ENCODE results near the gene OMA1.
"Not testable (repeated sequence)": the region's sequence is repeated elsewhere in the genome, so short reads cannot be mapped to it uniquely, and the experiment has no call there.

OMA1 gene

GRCh38 chr1:58546520-58547308 is at the start of gene OMA1:
TSS of gene OMA1 (minus strand) at chr1:58546726. CDS start at chr1:58539294, 7,432 bp downstream.
- peak; percentile 77 to 98 (median 92) for DNase-seq

GRCh38 chr1:58594546-58594945 is 48.0 kb upstream of the OMA1 start:
- no peak for DNase-seq

- peak in 2 of 51 donors; percentile 19 to 21 for DNase-seq
Measured at GRCh38 chr1:58592522-58593134, 46.1 kb upstream of the OMA1 start.

GRCh38 chr1:58591806-58592205 is 45.3 kb upstream of the OMA1 start:
- no peak for DNase-seq

GRCh38 chr1:58590019-58590418 is 43.5 kb upstream of the OMA1 start:
- no peak for DNase-seq

GRCh38 chr1:58588396-58588795 is 41.9 kb upstream of the OMA1 start:
- DNase-seq, result no peak

GRCh38 chr1:58587667-58588066 is 41.1 kb upstream of the OMA1 start:
- DNase-seq, result no peak

GRCh38 chr1:58586271-58586670 is 39.7 kb upstream of the OMA1 start:
- DNase-seq, result no peak

GRCh38 chr1:58585581-58586151 is 39.1 kb upstream of the OMA1 start:
- no peak for DNase-seq

- DNase-seq, result no peak
Measured at GRCh38 chr1:58585166-58585565, 38.6 kb upstream of the OMA1 start.

GRCh38 chr1:58584082-58584895 is 37.8 kb upstream of the OMA1 start:
- peak in 2 of 51 donors; percentile 12 to 49 for DNase-seq

- no peak for DNase-seq
Measured at GRCh38 chr1:58583496-58583895, 37.0 kb upstream of the OMA1 start.

GRCh38 chr1:58582143-58582542 is 35.6 kb upstream of the OMA1 start:
- DNase-seq, result not testable (repeated sequence)

GRCh38 chr1:58581641-58582040 is 35.1 kb upstream of the OMA1 start:
- no peak for DNase-seq

- DNase-seq, result peak in 8 of 51 donors; percentile 10 to 72 (median 23)
Measured at GRCh38 chr1:58580186-58580585, 33.7 kb upstream of the OMA1 start.

GRCh38 chr1:58577654-58578030 is 31.1 kb upstream of the OMA1 start:
- no peak for DNase-seq

- DNase-seq, result peak in 1 of 51 donors; percentile 13
Measured at GRCh38 chr1:58576727-58577653, 30.5 kb upstream of the OMA1 start, which contains the start of gene TACSTD2. TSS of gene TACSTD2 (minus strand) at chr1:58577252. CDS start at chr1:58577156, 96 bp downstream.

GRCh38 chr1:58576325-58576726 is 29.8 kb upstream of the OMA1 start:
- DNase-seq, result no peak

- no peak for DNase-seq
Measured at GRCh38 chr1:58575551-58576324, 29.2 kb upstream of the OMA1 start.

- DNase-seq, result no peak
Measured at GRCh38 chr1:58574816-58575215, 28.3 kb upstream of the OMA1 start.

Measured in hypothalamus (tissue), 51 donors.